HG03442 (cell line): Measurements from ENCODE around the gene ZNF385B.

Experiments
- ATAC-seq: cut with Tn5 transposase; IDR thresholded peaks from one replicate; pipeline ENCODE4 v1.9.1; 2021; ENCODE audit warnings: mild to moderate bottlenecking, moderate library complexity; ENCODE audit not compliant: unreplicated experiment

Gene ZNF385B

DNA sequence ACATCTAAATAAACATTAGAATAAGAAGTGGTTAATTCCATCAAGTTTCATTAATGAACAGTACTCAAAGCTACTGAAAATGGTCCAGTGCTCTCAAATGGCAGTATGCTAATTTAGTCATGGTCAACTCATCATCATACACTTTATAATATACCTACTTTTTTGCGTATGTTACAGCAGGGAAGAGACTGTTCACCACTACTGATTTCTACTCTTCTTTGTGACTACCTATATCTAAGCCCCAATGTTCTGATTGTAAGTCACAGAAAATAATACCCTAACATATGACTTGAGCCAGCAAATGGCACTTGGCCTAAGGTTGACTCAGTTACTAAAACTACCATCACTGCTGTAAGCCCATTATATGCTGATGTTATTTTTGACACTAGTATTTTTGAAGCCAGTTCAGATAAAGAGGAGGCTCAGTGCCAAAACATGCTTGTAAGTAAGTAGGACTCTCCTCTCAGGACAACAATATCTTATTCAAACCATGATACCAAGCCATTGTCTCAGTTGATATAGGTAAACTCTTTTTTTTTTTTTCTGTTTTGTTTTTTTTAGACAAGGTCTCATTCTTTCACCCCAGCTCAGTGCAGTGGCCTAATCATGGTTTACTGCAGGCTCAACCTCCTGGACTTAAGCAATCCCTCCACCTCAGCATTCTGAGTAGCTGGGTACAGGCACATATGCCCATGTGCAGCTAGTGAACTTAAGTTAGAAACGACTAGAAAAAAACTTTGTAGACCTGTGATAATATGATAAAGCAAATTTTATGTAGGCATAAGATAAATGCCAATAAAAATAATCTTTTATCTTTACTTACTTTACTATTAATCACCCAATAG, 266.9 kb downstream of the ZNF385B start:
- ATAC-seq: no peak

DNA sequence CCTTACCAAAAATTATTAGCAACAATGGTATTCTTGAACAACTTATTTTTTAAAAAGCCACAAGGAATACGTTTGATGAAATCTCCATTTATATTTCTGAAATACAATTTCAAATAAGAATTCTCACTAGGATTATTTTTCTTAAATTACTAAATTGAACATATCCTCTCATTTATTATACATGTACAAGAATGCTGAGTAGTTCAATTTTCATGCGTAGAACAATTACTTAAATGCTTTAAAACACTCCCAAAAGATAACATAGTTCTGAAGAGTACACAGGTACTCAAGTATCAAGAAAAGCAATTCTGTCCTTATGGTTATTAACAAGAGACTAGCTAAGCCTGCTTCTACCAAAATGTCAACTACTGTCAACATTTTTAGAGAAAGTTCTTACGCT, 268.1 kb downstream of the ZNF385B start:
- no peak for ATAC-seq

DNA sequence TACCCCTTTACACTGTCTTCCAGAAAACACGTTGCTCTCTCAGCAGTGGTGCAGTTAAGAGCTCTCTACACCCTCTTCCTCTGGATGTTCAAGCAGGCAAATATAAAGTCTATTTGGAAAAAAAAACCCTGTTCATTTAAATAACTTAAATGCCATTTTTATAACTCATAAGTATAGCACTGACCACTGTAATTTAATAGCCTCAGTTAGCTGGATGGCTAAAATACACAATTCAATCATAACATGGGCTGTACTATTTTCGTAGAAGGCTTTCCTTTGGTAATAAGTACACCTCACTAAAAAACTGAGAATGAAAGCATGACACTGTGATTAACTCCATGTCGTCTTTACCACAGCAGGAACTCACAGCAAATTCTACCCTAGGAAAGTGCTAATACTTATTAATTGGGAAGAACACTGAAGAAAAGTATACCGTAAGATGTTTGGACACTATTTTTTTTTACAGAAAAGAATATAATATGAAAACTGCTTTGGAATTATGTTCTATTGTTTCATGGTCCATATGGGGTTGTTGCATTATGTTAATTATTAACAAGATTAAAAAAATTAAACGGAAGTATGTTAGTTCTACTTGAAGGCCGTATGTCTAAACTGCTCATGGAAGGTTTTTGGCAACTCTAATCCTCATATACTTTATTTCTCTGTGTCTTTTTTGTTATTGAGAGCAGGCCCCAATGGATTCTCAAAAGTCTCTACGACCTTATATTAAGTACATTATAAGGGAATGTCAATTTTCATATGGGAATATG, 269.1 kb downstream of the ZNF385B start:
- ATAC-seq: no peak

DNA sequence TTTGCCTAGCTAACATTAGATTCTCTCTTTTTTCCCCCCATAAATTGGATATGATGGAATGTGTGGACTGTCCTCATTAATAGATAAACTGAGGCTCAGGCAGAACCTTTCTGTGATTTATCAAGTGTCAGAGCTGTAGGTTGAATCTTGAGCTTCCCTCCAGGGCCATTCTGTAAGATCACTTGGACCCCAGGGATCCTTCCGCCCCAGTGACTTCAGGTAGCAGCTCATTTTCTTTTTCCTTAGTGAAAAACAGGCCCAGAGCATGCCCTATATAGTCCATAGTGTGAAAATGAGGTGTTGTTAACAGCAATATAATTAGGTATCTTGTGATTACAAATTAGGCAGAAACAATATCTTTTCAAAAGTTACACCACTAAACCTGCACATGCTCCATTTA, 269.7 kb downstream of the ZNF385B start:
- ATAC-seq: no peak

DNA sequence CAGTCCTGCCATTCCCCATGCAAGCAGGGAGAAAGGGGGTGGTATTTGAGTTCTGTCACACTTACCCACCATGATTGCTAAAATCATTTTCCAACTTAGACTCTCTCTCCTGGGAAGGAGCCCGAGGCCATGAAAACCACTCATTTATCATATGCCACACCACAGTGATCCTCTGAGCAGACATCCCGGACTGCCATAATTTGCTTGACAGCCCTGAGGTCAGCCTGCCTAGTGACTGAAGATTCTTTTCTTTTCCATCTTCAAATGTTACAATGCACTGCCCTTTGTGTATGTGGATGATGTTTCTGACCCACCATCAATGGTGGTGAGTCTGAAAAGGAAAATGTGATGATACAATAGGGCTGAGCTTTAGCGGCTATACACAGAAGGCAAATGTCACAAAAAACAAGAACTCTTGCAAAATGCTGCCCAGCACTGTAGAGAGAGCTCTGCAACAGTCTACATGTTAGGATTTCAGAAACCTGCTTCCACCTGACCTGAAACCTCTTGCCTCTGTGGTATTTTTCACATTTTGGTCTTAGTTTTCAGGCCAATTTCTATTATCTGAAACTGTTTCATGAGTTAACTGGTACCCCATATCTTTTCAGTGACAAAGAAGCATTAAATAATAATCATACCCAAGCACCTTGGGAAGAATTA, 272.8 kb downstream of the ZNF385B start:
- ATAC-seq: no peak

DNA sequence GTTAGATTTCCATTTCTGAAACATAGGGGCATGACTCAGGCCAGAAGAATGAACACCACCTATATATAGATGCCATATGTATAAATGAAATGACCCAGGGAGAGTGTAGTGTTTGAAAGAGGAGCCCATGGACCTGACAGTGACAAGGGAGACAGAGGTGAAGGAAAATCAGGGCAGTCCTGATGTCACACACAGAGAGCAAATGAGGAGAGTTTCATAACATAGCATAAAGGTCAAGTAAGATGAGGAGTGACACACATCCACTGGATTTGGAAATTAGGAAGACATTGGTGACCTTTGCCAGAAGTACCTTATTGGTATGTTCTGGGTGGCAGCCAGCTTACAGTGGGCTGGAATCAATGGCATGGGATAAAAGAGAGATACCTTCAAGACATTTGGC, 276.7 kb downstream of the ZNF385B start:
- no peak for ATAC-seq

DNA sequence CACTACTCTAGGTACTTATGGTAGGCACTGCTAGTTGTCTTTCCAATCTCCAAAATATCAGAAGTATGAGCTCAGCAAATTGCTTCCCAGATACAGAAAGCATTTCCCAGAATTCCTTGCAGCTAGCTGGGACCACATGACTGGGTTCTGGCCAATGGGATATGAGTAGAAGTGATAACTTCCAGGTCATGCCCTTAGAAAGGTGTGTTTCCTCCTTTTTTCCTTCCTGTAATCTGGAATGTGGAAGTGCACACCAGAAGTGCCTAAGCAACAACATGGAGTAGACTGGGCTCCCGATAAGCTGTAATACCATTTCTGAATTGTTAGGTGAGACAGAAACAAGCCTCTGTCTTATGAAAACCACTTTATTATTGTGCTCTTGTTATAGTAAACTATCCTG, 279.8 kb downstream of the ZNF385B start:
- ATAC-seq: no peak

DNA sequence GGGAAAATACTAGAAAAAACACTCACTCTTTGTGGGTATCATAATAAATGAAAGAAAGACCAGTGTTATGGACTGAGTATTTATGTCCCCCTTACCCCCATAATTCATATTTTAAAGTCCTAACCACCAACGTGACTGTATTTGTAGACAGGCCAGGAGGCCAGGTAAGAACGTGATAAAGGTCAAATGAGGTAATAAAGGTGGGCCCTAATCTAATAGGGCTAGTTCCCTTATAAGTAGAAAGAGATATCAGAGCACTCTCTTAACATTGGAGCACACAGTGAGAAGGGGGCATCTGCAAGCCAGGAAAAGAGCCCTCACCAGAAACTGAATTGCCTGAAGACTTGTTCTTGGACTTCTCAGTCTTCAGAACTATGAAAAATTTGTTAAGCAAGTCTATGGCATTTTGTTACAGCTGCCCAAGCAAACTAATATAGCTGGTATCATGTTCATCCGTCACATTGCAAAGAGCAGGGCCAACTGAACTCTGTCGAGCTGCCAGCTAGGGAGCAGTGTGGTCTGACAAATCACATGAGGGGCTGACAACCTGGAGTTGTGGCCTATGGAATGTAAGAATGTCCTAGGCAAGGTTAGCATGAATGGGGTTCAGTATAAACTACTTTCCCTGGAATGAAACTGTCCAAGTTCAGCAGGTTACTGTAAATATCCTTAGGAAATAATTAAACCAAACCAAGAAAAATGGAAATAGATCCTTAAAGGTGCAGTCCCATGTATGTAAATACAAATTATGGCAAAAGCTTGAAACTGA, 280.9 kb downstream of the ZNF385B start:
- ATAC-seq: no peak

DNA sequence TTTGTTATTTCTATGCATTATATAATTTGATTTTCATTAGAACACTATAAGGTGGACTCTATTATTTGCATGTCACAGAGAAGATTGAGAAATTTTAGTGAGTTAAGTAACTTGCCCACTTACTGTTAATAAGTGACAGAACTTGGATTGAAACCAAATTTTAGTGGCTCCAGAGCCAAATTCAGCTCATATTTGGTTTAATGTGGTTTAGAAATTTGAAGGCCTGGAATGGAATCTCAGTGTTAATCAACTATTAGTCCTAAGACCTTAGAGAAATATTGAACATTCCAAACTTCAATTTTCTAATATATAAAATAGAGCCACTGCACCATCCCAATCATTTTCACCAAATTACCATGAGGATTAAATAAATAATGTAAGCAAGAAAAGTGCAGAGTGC, 281.6 kb downstream of the ZNF385B start:
- no peak for ATAC-seq

DNA sequence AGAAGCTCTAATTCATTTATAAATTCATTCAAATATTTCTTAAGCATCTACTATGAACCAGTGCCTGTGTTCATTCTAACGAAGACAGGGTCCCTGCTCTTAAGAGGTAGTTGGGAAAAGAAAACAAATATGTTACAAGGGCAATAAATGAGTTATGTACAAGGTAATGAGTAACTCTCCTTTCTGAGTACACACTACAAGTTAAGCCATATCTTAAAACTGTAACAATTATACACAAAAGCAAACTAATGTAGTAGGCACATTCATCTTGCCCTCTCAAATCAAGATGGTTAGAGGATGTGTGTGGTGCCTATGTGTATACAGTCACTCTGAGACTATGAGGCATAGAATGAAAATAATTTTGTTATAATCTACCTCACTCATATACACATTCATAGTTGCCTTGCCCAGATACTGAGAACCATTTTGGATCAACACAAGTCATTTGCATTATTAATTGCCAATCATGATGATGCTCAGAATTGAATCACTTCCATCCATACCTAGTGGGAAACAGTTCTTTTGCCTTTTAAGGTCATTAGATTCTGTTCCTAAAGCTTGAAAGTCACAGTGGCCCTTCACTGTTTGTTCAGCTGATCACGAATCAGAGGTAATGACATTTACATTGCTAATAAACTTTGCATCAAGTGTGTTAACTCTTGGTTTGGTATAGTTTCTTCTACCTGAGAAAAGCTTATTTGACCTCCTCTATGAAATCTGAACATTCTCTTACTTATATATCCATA, 283.1 kb downstream of the ZNF385B start:
- no peak for ATAC-seq

DNA sequence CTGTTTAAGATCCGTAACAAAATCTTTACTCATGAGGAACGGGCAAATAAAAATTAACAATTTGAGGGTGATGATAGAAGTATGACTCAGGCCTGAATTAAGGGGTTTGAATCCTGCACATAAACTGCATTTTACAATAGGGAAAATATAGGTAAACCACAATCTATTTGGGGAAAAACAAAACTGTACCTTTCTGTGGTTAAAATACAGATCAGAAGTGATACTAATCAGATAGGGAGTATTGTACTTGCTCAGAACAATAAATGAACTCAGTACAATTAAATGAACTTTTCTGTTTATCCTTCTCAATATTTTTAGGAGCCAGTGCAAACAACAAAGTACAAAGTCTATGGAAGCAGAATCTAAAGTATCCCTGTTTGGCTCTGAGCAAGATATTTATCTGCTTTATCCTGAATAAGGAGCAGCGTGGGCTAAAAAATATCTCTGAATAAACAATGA, 287.3 kb downstream of the ZNF385B start:
- no peak for ATAC-seq

DNA sequence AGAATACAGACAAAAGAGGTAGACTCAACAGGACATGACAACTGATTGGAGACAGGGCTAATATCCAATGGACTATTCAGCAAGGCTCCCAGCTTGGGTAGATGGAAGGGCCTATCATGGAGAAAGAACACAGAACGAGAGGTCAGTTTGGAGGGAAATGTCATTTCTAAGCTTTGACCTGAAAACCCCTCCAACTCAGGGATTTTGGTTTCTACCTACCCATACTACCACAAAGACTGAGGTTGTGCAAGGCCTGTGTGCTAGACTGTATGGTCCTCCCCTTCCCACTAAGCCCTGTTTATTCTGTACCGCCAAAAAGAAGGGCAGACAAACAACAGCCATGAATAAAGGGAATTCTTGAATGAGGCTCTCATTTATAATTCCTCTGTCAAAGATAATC, 288.9 kb downstream of the ZNF385B start:
- no peak for ATAC-seq

DNA sequence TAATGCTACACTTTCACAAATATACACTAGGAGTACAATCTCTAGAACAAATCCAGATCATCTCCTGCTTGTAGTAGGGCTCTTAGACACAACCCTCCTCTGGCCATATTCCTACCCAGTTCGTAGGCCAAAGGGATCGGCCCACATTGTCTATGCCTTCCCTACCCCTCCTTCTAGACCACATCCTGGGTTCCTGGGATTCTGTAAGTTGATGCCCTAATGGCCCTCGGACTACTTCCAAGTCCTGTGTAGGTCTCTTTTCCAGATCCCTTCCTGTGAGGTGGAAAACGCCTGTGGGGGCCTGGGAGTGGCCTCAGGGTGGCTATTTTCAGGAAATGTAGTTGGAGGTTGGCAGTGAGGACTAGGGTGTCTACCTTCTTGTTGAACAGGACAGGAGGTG, 289.7 kb downstream of the ZNF385B start:
- ATAC-seq: no peak

DNA sequence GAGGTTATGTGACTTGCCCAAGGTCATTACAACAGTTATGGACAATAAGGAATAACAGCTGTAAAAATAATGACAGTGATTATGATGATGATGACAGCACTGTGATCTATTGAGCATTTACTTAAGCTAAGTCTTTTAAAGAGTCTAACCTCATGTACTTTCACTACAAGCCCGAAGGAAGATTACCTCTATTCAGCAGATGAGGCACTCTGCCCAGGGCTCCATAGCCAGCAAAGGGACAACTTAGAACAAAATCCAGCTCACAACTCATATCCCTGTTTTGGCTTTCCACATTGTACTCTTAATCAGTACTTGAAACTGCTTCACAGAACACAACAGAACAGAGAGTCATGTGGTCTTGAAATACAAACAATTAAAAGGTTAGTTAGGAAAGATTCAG, 290.2 kb downstream of the ZNF385B start:
- no peak for ATAC-seq

DNA sequence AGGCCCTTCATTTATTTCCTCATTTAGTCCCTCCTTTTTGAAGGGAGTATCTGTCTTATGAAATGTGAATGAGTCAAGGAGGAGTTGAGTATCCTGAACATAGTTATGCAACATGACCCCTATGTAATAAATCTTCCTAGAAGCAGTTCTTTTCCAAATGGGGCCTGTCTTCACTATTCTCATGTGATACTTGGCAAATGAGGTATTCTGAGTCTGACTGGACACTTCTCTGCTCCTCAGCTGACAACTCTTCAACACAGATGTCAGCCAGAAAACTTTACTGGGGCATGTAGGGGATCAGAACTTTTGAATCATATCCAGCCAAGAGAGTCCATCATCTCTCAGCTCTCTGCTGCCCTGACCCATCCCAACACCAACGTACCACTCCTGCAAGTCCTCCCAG, 291.6 kb downstream of the ZNF385B start:
- no peak for ATAC-seq

DNA sequence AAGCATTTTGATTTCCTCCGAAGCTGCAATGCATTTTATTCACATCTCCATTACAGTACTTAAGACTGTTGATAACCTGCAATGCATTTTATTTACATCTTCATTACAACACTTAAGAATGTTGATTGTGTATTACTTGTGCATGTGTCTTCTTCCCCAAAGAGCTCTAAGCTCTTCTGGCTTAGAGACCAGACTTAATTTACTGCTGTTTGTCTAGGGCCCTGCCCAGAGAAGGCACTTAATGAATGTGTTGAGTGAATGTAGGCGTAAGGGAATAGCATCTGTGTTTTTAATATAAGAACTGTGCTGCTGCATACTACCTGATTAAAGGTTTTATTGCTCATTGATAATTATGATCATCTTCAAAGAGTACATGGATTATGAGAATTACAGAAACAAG, 295.6 kb downstream of the ZNF385B start:
- ATAC-seq: no peak

DNA sequence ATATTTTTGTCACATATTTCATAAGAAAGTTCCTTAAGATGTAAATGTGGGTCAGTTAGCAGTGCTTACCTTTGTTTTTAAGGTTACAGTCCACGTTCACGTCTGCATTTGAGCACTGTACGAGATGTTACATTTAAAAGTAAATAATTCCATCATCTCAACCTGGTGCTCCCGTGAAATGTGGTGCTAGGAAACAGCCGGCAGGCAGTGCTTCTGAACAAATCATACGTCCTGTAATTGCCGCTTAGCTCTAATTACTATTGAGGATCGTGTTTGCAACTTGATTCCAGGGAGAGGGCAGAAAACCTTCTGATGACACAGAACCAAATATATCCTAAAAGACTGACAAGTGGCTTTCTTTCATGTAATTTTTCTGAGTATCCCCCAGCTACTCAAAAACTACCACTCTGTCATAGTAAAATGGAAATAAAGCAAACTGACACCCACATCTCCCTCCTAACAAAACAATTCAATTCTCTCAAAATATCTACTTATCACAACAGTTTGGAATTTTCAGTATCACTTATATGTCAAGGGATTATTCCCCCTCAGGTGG, 299.0 kb downstream of the ZNF385B start:
- no peak for ATAC-seq

DNA sequence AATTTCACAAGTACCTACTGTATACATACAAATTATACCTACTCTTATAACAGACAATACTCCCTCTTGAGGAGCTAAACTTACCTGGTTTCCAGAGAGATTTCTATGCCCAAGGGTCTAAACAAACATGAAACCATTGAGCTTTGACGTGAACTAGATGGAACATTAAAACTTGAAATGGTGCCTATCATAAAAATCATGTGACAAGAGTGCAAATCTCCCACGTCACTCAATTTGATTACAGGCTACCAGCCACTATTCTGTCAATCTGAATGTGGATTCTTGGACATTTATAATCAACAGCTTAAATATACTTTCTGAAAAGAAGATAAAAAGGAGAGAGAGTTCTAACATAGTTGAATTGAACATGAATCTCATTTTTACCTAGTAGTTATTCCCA, 299.7 kb downstream of the ZNF385B start:
- no peak for ATAC-seq

DNA sequence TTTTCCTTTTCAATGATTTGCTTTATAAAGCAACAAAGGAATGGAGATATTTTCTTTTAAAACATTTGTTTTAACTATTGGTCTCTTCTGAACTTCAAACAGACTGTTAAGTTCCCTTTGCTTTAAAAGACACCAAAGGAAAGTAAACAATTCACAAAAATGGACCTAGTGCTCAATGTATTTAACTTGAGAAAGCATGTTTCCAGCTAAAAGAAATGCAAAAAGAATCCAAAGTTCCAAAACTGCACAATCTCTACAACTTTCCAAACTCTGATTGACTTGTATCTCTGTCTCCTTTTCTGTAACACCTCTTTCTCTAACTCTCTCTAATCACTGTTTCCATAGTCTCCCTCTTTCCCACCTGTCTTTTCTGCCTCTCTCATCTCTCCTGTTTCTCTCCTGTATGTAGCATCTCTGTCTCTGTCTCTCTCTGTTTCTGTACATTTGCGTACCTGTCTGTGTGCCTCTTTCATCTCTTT, 301.1 kb downstream of the ZNF385B start:
- no peak for ATAC-seq
